ENCODE results near the gene DEFB108B.
"Not testable (repeated sequence)": the region's sequence is repeated elsewhere in the genome, so short reads cannot be mapped to it uniquely, and the experiment has no call there.

DEFB108B gene

GRCh38 chr11:71821539-71821938, 11.5 kb upstream of the DEFB108B start:
- DNase-seq, result not testable (repeated sequence)

GRCh38 chr11:71829247-71829646, 3.8 kb upstream of the DEFB108B start:
- not testable (repeated sequence) for DNase-seq

GRCh38 chr11:71829686-71830085, 3.3 kb upstream of the DEFB108B start:
- not testable (repeated sequence) for DNase-seq

GRCh38 chr11:71842720-71843119, 9.7 kb downstream of the DEFB108B start:
- not testable (repeated sequence) for DNase-seq

GRCh38 chr11:71843355-71843754, 10.4 kb downstream of the DEFB108B start:
- DNase-seq, result not testable (repeated sequence)

GRCh38 chr11:71843858-71844257, 10.9 kb downstream of the DEFB108B start:
- DNase-seq, result no peak

GRCh38 chr11:71853895-71854294, 20.9 kb downstream of the DEFB108B start:
- not testable (repeated sequence) for DNase-seq

- not testable (repeated sequence) for DNase-seq
These were observed 22.9 kb downstream of the DEFB108B start for GRCh38 chr11:71855880-71856279.

- not testable (repeated sequence) for DNase-seq
These were observed 27.8 kb downstream of the DEFB108B start for GRCh38 chr11:71860835-71861234.

- DNase-seq, result peak; percentile 6 to 18
These were observed 31.1 kb downstream of the DEFB108B start for GRCh38 chr11:71863978-71864627.

GRCh38 chr11:71867209-71867608, 34.2 kb downstream of the DEFB108B start:
- not testable (repeated sequence) for DNase-seq

GRCh38 chr11:71869931-71870330, 36.9 kb downstream of the DEFB108B start:
- not testable (repeated sequence) for DNase-seq

GRCh38 chr11:71870661-71871060, 37.7 kb downstream of the DEFB108B start:
- DNase-seq, result not testable (repeated sequence)

- DNase-seq, result not testable (repeated sequence)
These were observed 43.3 kb downstream of the DEFB108B start for GRCh38 chr11:71876262-71876661.

GRCh38 chr11:71878059-71878458, 45.1 kb downstream of the DEFB108B start, which contains the start of gene DEFB131B:
Gene DEFB131B (plus strand): TSS chr11:71878453. CDS start chr11:71878453, 0 bp downstream.
- DNase-seq, result not testable (repeated sequence)

GRCh38 chr11:71885806-71886205, 52.8 kb downstream of the DEFB108B start:
- DNase-seq, result not testable (repeated sequence)
